Keratinocyte (primary cell): ENCODE data around the gene MYO10.

Experiments
- CTCF ChIP-seq, 3 experiments: IDR thresholded peaks in 1 of 3; conservative IDR thresholded peaks in 1 of 3; optimal IDR thresholded peaks in 1 of 3; 2 replicates in 2 of 3; 3 replicates in 1 of 3; pipeline versions ENCODE3 to v1.5.1; 2011; ENCODE audit warnings: low read length in 3 of 3, mild to moderate bottlenecking in 3 of 3, moderate library complexity in 2 of 3, control low read depth in 1 of 3, inconsistent platforms in 1 of 3; ENCODE audit not compliant: insufficient read depth in 2 of 3; ENCODE audit errors: extremely low read depth in 1 of 3
- EZH2 ChIP-seq: IDR thresholded peaks from one replicate; pipeline ENCODE4 v1.6.1; 2012; ENCODE audit warnings: inconsistent platforms, mild to moderate bottlenecking, low read length, moderate library complexity

- TF ChIP-seq CTCF (optimal IDR thresholded peaks at IDR 0.05 in 1 of 3, IDR thresholded peaks at IDR 0.05 in 1 of 3, conservative IDR thresholded peaks at IDR 0.05 in 1 of 3; ENCODE audit: extremely low read depth in 1 of 3, insufficient read depth in 2 of 3, low read length in 3 of 3): no peak
- no peak for TF ChIP-seq EZH2
Measured at GRCh38 chr5:16970826-16971225, 34.7 kb upstream of the MYO10 start.
